ENCODE results near the gene PIK3R2.

Gene PIK3R2

DNA sequence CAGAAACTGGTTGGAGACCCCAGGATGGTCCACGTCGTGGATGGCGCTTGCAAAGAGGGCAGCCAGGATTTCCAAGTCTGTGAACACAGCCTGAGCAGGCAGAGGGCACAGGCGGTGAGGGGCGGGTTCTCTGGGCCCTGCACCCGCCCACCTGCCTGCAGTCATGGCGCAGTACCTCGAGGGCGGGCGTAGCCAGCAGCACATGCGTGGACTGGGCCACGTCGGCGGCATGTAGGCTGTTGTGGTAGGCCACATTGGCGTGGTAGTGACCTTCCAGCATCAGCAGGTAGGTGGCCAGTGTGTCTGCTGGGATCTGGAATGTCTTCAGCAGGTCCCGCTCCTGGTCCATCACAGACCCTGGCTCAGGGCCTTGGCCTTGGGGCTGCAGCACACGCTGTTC lies 65.2 kb downstream of the PIK3R2 start:
- TF ChIP-seq, protein P1, sequence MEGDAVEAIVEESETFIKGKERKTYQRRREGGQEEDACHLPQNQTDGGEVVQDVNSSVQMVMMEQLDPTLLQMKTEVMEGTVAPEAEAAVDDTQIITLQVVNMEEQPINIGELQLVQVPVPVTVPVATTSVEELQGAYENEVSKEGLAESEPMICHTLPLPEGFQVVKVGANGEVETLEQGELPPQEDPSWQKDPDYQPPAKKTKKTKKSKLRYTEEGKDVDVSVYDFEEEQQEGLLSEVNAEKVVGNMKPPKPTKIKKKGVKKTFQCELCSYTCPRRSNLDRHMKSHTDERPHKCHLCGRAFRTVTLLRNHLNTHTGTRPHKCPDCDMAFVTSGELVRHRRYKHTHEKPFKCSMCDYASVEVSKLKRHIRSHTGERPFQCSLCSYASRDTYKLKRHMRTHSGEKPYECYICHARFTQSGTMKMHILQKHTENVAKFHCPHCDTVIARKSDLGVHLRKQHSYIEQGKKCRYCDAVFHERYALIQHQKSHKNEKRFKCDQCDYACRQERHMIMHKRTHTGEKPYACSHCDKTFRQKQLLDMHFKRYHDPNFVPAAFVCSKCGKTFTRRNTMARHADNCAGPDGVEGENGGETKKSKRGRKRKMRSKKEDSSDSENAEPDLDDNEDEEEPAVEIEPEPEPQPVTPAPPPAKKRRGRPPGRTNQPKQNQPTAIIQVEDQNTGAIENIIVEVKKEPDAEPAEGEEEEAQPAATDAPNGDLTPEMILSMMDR (conservative IDR thresholded peaks at IDR 0.05; ENCODE audit: low read depth, low read length), result no peak
- DNase-seq (ENCODE audit: low read depth), result no peak
- no peak overlapping the region for H3K4me3 ChIP-seq (ENCODE audit: low read depth, low read length)

DNA sequence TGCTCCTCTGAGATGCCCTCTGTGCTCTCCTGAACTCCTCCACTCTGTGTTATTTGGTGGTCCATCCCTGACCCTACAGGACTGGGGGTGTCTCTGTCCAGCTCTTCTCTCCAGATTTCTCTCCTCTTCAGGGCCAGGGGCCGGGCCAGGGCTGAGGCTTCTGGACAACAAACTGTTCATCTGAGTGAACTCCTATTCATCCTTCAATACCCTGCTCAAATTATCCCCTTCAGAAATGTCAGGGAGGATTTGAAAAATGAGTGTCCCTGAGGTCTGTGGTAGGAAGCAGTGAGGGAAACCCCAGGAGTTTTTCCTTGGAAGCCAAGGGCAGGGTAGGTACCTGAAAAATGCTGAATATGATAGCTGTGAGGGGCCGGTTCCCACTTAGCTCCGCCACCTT lies 65.6 kb downstream of the PIK3R2 start:
- TF ChIP-seq, protein P1 (conservative IDR thresholded peaks at IDR 0.05; ENCODE audit: low read depth, low read length), result no peak
- no peak for DNase-seq (ENCODE audit: low read depth)
- no peak overlapping the region for H3K4me3 ChIP-seq (ENCODE audit: low read depth, low read length)
